ENCODE measurements around the gene MSI2. TPM values are rescaled to one million over a fixed set of nuclear protein-coding genes. Genes with fewer than 3 reads are reported as not detected.
A peak's percentile ranks its signal among the peaks of the same experiment; 100 is the strongest.

The MSI2 gene
- total RNA-seq, 1 experiment from 2014 or later = 29.5 TPM

GRCh38 chr17:57514614-57515013 is 258.3 kb downstream of the MSI2 start:
- no peak for DNase-seq (ENCODE audit: extremely low read depth, low read depth)

GRCh38 chr17:57515662-57516211 is 259.4 kb downstream of the MSI2 start:
- no peak for DNase-seq (ENCODE audit: extremely low read depth, low read depth)

GRCh38 chr17:57516290-57517230 is 260.2 kb downstream of the MSI2 start:
- no peak for DNase-seq (ENCODE audit: extremely low read depth, low read depth)

GRCh38 chr17:57517273-57517631 is 260.9 kb downstream of the MSI2 start:
- DNase-seq (ENCODE audit: extremely low read depth, low read depth) = no peak

- no peak for DNase-seq (ENCODE audit: extremely low read depth, low read depth)
These were observed 261.5 kb downstream of the MSI2 start for GRCh38 chr17:57517632-57518456.

GRCh38 chr17:57518587-57519581 is 262.6 kb downstream of the MSI2 start:
- no peak for DNase-seq (ENCODE audit: extremely low read depth, low read depth)

GRCh38 chr17:57519800-57520199 is 263.5 kb downstream of the MSI2 start:
- DNase-seq (ENCODE audit: extremely low read depth, low read depth) = no peak

- no peak for DNase-seq (ENCODE audit: extremely low read depth, low read depth)
These were observed 265.3 kb downstream of the MSI2 start for GRCh38 chr17:57521606-57522005.

GRCh38 chr17:57522042-57523005 is 266.0 kb downstream of the MSI2 start:
- no peak for DNase-seq (ENCODE audit: extremely low read depth, low read depth)

GRCh38 chr17:57523926-57524632 is 267.8 kb downstream of the MSI2 start:
- DNase-seq (ENCODE audit: extremely low read depth, low read depth) = peak; percentile 22

GRCh38 chr17:57524839-57525568 is 268.7 kb downstream of the MSI2 start:
- no peak for DNase-seq (ENCODE audit: extremely low read depth, low read depth)

GRCh38 chr17:57527221-57528057 is 271.1 kb downstream of the MSI2 start:
- no peak for DNase-seq (ENCODE audit: extremely low read depth, low read depth)

- DNase-seq (ENCODE audit: extremely low read depth, low read depth) = no peak
These were observed 271.7 kb downstream of the MSI2 start for GRCh38 chr17:57528058-57528451.

- DNase-seq (ENCODE audit: extremely low read depth, low read depth) = no peak
These were observed 273.7 kb downstream of the MSI2 start for GRCh38 chr17:57530026-57530425.

- DNase-seq (ENCODE audit: extremely low read depth, low read depth) = no peak
These were observed 274.2 kb downstream of the MSI2 start for GRCh38 chr17:57530508-57530907.

- no peak for DNase-seq (ENCODE audit: extremely low read depth, low read depth)
These were observed 274.8 kb downstream of the MSI2 start for GRCh38 chr17:57531078-57531477.
